Choroid plexus epithelial cell (primary cell): ENCODE measurements around the gene PBRM1.

Experiments
- DNase-seq: peaks from one replicate; pipeline ENCODE4 v3.0.0-alpha.2; 2010; ENCODE audit warnings: low read depth
- H3K4me3 ChIP-seq: 2 replicates; pipeline ENCODE4 v1.5.1; 2011; ENCODE audit warnings: low read depth, mild to moderate bottlenecking, control low read depth, low read length, moderate library complexity
- CTCF ChIP-seq: conservative IDR thresholded peaks from 2 replicates; pipeline ENCODE4 v1.5.1; 2011; ENCODE audit warnings: low read depth, mild to moderate bottlenecking, control low read depth, inconsistent platforms, low read length, moderate library complexity

Gene PBRM1

GRCh38 chr3:52663098-52663497 lies 22.6 kb downstream of the PBRM1 start:
- TF ChIP-seq CTCF, result no peak
- H3K4me3 ChIP-seq, result no peak overlapping the region

GRCh38 chr3:52660046-52660445 lies 25.7 kb downstream of the PBRM1 start:
- no peak for TF ChIP-seq CTCF
- no peak for DNase-seq
- H3K4me3 ChIP-seq, result no peak overlapping the region

More at GRCh38 chr3:52663098-52663497, 22.6 kb downstream of the PBRM1 start:
- no peak for DNase-seq

- H3K4me3 ChIP-seq, result no peak overlapping the region
- no peak for DNase-seq
- no peak for TF ChIP-seq CTCF
Measured at GRCh38 chr3:52655895-52656294, 29.8 kb downstream of the PBRM1 start.

- no peak for TF ChIP-seq CTCF
- DNase-seq, result no peak
- no peak overlapping the region for H3K4me3 ChIP-seq
Measured at GRCh38 chr3:52651592-52651991, 34.1 kb downstream of the PBRM1 start.

GRCh38 chr3:52650439-52650838 lies 35.3 kb downstream of the PBRM1 start:
- H3K4me3 ChIP-seq, result no peak overlapping the region
- DNase-seq, result peak; percentile 20
- no peak for TF ChIP-seq CTCF

- no peak overlapping the region for H3K4me3 ChIP-seq
- DNase-seq, result peak; percentile 13
- TF ChIP-seq CTCF, result no peak
Measured at GRCh38 chr3:52649461-52650210, 36.1 kb downstream of the PBRM1 start.

- H3K4me3 ChIP-seq, result no peak overlapping the region
- no peak for TF ChIP-seq CTCF
- no peak for DNase-seq
Measured at GRCh38 chr3:52645549-52645948, 40.2 kb downstream of the PBRM1 start.
